NCI-H187 (cell line): ENCODE measurements around the gene FBLIM1.
"Not testable (repeated sequence)": the region's sequence is repeated elsewhere in the genome, so short reads cannot be mapped to it uniquely, and the experiment has no call there.

Experiments
- DNase-seq, 2 experiments: peaks; one replicate each; lab custom pipeline; 2025; lab: John Stamatoyannopoulos, UW

Gene FBLIM1

GRCh38 chr1:15768388-15768787 is 9.8 kb downstream of the FBLIM1 start:
- no peak for DNase-seq

- no peak for DNase-seq
Observed at GRCh38 chr1:15770313-15770962, 11.8 kb downstream of the FBLIM1 start.

- no peak for DNase-seq
Observed at GRCh38 chr1:15771836-15772515, 13.4 kb downstream of the FBLIM1 start.

GRCh38 chr1:15775706-15776105 is 17.1 kb downstream of the FBLIM1 start:
- no peak for DNase-seq

GRCh38 chr1:15777909-15778707 is 19.5 kb downstream of the FBLIM1 start:
- no peak for DNase-seq

GRCh38 chr1:15785683-15786082 is 27.1 kb downstream of the FBLIM1 start:
- no peak for DNase-seq

- DNase-seq: no peak
Observed at GRCh38 chr1:15786581-15786980, 28.0 kb downstream of the FBLIM1 start.

- DNase-seq: no peak
Observed at GRCh38 chr1:15788624-15789301, 30.2 kb downstream of the FBLIM1 start.

- no peak for DNase-seq
Observed at GRCh38 chr1:15796086-15796462, 37.5 kb downstream of the FBLIM1 start.

- DNase-seq: no peak
Observed at GRCh38 chr1:15797614-15798390, 39.2 kb downstream of the FBLIM1 start.

- DNase-seq: no peak
Observed at GRCh38 chr1:15799004-15799867, 40.6 kb downstream of the FBLIM1 start.

GRCh38 chr1:15799928-15800835 is 41.6 kb downstream of the FBLIM1 start:
- DNase-seq: no peak

GRCh38 chr1:15802234-15802965 is 43.8 kb downstream of the FBLIM1 start:
- DNase-seq: no peak

- DNase-seq: no peak
Observed at GRCh38 chr1:15803380-15803779, 44.8 kb downstream of the FBLIM1 start.

GRCh38 chr1:15804060-15804459 is 45.5 kb downstream of the FBLIM1 start:
- DNase-seq: no peak

- DNase-seq: no peak
Observed at GRCh38 chr1:15807121-15807520, 48.5 kb downstream of the FBLIM1 start.

GRCh38 chr1:15807549-15807948 is 49.0 kb downstream of the FBLIM1 start, which contains the start of gene UQCRHL:
Gene UQCRHL, minus strand, starts transcription at chr1:15807649. Its CDS starts 0 bp downstream, at chr1:15807649.
- not testable (repeated sequence) for DNase-seq

GRCh38 chr1:15808955-15809354 is 50.4 kb downstream of the FBLIM1 start:
- no peak for DNase-seq

GRCh38 chr1:15810073-15810472 is 51.5 kb downstream of the FBLIM1 start:
- no peak for DNase-seq
